ENCODE measurements around the gene LTF.

GRCh38 chr3:46416811-46417510, 47.7 kb downstream of the LTF start:
- TF ChIP-seq, protein P1, sequence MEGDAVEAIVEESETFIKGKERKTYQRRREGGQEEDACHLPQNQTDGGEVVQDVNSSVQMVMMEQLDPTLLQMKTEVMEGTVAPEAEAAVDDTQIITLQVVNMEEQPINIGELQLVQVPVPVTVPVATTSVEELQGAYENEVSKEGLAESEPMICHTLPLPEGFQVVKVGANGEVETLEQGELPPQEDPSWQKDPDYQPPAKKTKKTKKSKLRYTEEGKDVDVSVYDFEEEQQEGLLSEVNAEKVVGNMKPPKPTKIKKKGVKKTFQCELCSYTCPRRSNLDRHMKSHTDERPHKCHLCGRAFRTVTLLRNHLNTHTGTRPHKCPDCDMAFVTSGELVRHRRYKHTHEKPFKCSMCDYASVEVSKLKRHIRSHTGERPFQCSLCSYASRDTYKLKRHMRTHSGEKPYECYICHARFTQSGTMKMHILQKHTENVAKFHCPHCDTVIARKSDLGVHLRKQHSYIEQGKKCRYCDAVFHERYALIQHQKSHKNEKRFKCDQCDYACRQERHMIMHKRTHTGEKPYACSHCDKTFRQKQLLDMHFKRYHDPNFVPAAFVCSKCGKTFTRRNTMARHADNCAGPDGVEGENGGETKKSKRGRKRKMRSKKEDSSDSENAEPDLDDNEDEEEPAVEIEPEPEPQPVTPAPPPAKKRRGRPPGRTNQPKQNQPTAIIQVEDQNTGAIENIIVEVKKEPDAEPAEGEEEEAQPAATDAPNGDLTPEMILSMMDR (IDR thresholded peaks at IDR 0.05 in 4 of 5, conservative IDR thresholded peaks at IDR 0.05 in 1 of 5): no peak
- TF ChIP-seq POLR2A (IDR thresholded peaks at IDR 0.05): no peak

All from gastrocnemius medialis (tissue), 4 donors.